ENCODE measurements around the gene S100A1.

S100A1 gene

DNA sequence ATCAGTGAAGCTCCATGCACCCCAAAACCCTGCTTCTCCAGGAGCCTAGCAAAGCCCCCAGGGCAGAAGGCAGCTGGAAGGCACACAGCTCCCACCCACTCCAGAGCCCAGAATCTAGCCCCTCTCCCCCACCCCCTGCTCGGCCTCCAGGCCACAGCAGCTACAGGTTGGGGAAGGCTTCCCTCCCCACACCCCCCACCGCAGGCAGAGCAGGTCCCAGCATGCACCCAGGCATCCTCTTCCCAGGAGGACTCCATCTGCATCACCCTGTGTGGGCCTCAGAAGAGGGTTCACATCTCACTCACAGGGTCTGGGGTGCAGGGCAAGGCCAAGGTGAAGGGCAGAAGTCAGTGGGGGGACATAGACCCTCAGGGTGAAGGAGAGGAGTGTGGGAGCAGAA is 12.8 kb upstream of the S100A1 start:
- Mint-ChIP-seq H3K4me1 (ENCODE audit: low read depth) (peaks cover 5% of the 10 kb centered on the region), H3K36me3 (ENCODE audit: low read depth) (no peaks in the 10 kb centered on the region), H3K9me3 (no peaks in the 10 kb centered on the region), H3K27ac (no peak overlapping the region), H3K27me3 (ENCODE audit: low read depth) (no peaks in the 10 kb centered on the region), H3K4me3 (no peak overlapping the region)

DNA sequence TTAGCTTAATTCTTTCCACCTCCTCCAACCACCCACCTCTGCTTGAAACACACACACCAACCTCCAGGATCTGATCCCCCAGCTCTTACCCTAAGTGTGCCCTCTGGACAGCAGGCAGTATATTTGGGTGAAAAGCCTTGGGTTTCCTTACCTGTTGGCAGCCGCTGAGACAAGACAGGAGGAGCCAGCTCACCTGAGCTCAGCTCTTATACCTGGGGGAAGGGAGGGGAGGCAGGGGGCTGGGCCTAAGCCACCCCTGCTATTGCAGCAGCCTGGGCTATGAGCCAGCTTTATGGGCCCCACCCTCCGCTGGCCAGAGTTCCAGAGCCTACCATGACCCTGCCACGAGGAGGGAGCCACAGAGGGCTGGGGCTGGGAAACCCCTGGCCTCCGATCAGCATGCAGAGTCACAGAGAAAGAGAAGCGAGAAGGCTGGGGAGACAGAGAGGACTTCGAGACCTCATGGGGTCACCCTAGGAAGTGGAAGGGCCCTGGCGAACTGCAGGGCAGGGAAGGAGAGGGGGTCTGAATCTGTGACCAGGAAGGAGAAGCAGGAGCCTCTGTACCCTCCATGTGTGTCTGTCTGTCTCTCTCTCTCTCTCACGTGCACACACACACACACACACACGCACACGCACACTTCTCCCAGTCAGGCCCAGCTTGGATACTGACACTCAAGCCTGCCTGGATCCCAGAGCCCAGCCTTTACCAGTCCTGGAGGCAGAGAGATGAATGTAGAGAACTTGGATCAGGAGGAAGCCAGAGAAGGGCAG is 11.9 kb upstream of the S100A1 start, which contains the start of gene S100A14:
Gene S100A14 (minus strand): TSS at position 182 of the 773 bp plus-strand sequence. CDS start 467 bp downstream, outside the sequence.
- Mint-ChIP-seq H3K9me3 (no peaks in the 10 kb centered on the region), H3K4me1 (ENCODE audit: low read depth) (peaks cover 5% of the 10 kb centered on the region), H3K4me3 (no peak within 1 kb of the TSS), H3K27me3 (ENCODE audit: low read depth) (no peaks in the 10 kb centered on the region), H3K36me3 (ENCODE audit: low read depth) (no peaks in the 10 kb centered on the region), H3K27ac (no peak within 1 kb of the TSS)

DNA sequence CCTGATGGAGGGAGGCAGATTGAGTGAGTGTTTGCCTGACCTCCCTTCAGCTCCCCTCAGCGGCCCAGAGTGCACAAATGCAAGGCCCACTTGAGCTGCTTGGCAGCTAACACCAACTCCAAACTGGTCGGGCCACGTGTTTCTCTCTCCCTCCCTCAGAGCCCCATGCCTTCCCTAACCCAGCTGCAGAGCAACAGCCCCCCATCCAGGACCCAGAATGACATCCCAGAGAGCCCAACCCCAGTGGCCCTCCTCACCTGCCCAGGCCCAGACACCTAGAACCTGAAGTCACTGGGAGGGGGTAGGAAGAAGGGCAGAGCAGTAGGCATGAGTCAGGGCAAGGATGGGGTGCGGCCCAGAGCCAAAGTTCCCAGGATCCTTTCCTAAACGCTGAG is 11.3 kb upstream of the S100A1 start:
- H3K27me3 Mint-ChIP-seq (ENCODE audit: low read depth), result no peaks in the 10 kb centered on the region
- no peak overlapping the region for H3K4me3 Mint-ChIP-seq
- H3K9me3 Mint-ChIP-seq, result no peaks in the 10 kb centered on the region
- no peaks in the 10 kb centered on the region for H3K36me3 Mint-ChIP-seq (ENCODE audit: low read depth)
- peaks cover 5% of the 10 kb centered on the region for H3K4me1 Mint-ChIP-seq (ENCODE audit: low read depth)
- H3K27ac Mint-ChIP-seq, result no peak overlapping the region

DNA sequence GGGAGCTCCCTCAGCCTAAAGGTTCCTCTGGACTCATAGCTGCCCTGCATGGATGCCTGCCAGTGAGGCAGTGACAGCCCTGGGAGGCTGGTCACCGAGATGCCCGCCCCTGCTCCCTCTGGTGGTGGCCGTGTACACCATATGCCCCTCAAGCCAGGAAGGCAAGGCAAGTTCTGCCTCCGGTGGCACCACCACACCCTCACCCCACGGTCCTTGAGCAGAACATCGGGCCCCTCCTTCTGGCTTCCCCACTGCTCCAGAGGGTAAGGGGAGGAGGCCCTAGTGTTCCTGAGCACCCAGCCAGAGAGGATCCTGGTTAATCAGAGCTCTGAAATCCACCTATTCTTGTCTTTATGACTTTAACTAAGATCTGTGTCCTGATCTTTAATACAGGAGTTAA is 10.6 kb upstream of the S100A1 start:
- Mint-ChIP-seq H3K9me3 (no peaks in the 10 kb centered on the region), H3K27ac (no peak overlapping the region), H3K36me3 (ENCODE audit: low read depth) (no peaks in the 10 kb centered on the region), H3K27me3 (ENCODE audit: low read depth) (no peaks in the 10 kb centered on the region), H3K4me1 (ENCODE audit: low read depth) (peaks cover 5% of the 10 kb centered on the region), H3K4me3 (no peak overlapping the region)

DNA sequence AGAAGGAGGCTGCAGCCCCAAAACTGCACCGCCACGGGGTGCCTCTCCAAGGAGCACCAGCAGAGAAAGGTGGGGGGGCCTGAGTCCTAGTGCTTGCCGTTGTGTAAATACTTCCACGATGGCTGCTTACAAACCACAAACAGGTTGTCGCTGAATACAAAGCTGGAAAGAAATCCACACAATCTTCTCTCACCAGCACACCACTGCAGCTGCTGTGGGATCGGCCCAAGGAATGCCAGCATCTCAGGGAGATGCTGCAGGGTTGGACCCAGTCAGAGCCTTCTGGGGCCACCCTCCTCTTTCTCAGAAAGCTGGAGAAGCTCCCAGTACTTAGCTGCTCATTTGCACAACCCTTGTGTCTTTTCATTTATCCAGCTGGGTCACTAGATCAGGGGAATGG is 9.1 kb upstream of the S100A1 start:
- H3K36me3 Mint-ChIP-seq (ENCODE audit: low read depth), result no peaks in the 10 kb centered on the region
- H3K27ac Mint-ChIP-seq, result no peak overlapping the region
- peaks cover 5% of the 10 kb centered on the region for H3K4me1 Mint-ChIP-seq (ENCODE audit: low read depth)
- H3K9me3 Mint-ChIP-seq, result no peaks in the 10 kb centered on the region
- H3K27me3 Mint-ChIP-seq (ENCODE audit: low read depth), result no peaks in the 10 kb centered on the region
- no peak overlapping the region for H3K4me3 Mint-ChIP-seq

DNA sequence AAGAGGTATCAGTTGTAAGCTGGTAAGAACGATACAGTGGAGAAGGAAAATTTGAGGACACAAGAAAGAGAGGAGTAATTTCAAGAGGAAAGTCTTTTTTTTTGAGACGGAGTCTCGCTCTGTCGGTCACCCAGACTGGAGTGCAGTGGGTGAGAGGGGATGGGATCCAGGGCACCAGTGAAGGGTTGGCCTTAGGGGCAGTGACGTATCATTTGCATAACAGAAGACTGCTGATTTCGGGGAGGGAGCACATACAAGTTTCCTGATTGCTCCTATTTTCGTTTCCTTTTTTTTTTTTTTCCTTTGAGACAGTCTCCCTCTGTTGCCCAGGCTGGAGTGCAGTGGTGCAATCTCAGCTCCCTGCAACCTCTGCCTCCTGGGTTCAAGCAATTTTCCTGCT is 5.1 kb upstream of the S100A1 start:
- Mint-ChIP-seq H3K4me1 (ENCODE audit: low read depth) (no peaks in the 10 kb centered on the region), H3K27me3 (ENCODE audit: low read depth) (no peaks in the 10 kb centered on the region), H3K36me3 (ENCODE audit: low read depth) (no peaks in the 10 kb centered on the region), H3K27ac (no peak overlapping the region), H3K9me3 (no peaks in the 10 kb centered on the region), H3K4me3 (no peak overlapping the region)

DNA sequence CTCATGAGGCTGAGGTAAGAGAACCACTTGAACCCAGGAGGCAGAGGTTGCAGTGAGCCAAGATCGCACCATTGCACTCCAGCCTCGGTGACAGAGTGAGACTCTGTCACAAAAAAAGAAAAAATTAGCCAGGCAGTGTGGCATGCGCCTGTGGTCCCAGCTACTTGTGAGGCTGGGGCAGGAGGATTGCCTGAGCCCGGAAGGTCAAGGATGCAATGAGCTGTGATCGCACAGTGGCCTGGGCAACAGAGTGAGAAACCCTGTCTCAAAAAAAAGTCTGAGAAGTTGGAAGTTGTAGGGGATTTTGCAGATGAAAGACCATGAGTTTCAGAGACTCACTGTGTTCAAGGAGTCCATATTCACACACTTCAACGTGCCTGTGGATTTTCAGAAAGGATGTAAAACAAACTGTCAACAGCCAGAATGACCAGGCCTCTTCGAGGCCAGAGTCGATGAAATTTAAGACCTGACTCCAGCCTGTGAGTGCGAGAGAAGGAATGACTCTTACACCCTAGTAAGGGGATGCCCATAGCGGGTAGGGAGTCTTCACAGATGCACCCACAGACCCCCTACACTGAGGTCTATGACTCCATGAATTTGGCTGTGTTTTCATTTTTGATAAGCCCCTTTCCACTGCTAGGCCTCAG is 3.1 kb upstream of the S100A1 start:
- Mint-ChIP-seq H3K4me3 (no peak overlapping the region), H3K27ac (no peak overlapping the region), H3K27me3 (ENCODE audit: low read depth) (no peaks in the 10 kb centered on the region), H3K9me3 (no peaks in the 10 kb centered on the region), H3K36me3 (ENCODE audit: low read depth) (no peaks in the 10 kb centered on the region), H3K4me1 (ENCODE audit: low read depth) (no peaks in the 10 kb centered on the region)

DNA sequence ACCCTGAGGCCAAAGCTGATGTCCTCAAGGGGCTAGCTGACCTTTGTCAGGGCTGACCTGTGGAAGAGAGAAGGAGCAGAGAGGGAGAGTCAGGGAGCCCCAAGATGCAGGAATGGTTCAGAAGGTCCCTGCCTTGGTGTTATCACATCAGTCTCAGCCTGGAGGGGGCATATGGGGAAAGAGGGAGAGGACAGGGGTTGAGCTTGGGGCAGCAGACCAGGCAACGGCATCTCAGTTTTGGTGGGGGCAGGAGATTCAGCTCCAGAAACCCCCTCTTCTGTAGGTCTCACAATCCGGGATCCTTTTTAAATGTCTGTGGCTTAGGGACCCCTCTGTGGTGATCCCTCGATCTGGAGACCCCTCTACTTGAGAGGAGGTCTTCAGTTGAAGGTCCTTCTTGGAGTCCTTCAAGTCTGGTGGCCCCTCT is 1.7 kb upstream of the S100A1 start:
- H3K4me1 Mint-ChIP-seq (ENCODE audit: low read depth), result peaks cover 2% of the 10 kb centered on the region
- no peak overlapping the region for H3K4me3 Mint-ChIP-seq
- H3K27me3 Mint-ChIP-seq (ENCODE audit: low read depth), result no peaks in the 10 kb centered on the region
- H3K36me3 Mint-ChIP-seq (ENCODE audit: low read depth), result no peaks in the 10 kb centered on the region
- no peaks in the 10 kb centered on the region for H3K9me3 Mint-ChIP-seq
- no peak overlapping the region for H3K27ac Mint-ChIP-seq

DNA sequence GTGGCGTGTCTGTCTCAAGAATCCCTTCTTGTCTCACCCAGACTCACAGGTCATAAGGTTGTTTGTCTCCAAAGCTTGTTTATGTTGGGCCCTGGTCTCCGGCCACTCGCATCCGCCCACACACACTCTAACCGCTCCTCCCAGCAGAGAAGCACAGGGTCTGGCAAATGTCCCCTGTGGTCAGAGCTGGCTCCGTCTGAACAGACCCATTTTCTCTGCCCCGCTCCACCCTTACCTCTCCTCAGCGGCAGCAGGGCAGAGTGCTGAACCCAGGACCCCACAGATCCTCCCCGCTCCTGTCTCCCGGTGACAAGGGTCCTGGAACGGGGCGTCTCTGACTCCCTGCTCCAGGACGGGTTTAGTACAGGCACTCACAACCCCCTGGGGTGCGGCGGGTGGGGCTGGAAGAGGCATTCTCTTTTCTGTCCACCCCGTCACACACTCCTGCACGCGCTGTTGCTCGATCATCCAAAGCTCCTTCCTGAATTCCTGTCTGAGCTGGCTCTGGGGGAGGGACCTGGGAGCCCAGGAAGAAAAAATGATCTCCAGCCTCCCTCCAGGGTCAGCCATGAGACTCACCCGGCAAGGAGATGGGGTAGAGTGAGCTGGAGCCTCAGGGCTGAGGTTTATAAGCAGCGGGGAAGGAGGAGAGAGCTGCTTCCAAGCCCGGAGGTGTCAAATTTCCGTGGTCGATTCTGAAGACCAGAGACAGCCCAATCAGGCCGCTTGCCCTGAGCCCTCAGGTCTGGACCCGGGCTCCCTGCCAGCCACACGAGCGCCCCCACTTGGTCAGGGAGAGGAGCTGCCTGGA is 1.1 kb upstream of the S100A1 start, which contains the start of gene S100A13:
Gene S100A13 (minus strand): TSS at position 602 of the 811 bp plus-strand sequence. CDS start 1,033 bp downstream, outside the sequence.
- Mint-ChIP-seq H3K4me3 (no peak within 1 kb of the TSS), H3K36me3 (ENCODE audit: low read depth) (no peaks in the 10 kb centered on the region), H3K4me1 (ENCODE audit: low read depth) (peaks cover 4% of the 10 kb centered on the region), H3K27me3 (ENCODE audit: low read depth) (no peaks in the 10 kb centered on the region), H3K9me3 (no peaks in the 10 kb centered on the region), H3K27ac (no peak within 1 kb of the TSS)

DNA sequence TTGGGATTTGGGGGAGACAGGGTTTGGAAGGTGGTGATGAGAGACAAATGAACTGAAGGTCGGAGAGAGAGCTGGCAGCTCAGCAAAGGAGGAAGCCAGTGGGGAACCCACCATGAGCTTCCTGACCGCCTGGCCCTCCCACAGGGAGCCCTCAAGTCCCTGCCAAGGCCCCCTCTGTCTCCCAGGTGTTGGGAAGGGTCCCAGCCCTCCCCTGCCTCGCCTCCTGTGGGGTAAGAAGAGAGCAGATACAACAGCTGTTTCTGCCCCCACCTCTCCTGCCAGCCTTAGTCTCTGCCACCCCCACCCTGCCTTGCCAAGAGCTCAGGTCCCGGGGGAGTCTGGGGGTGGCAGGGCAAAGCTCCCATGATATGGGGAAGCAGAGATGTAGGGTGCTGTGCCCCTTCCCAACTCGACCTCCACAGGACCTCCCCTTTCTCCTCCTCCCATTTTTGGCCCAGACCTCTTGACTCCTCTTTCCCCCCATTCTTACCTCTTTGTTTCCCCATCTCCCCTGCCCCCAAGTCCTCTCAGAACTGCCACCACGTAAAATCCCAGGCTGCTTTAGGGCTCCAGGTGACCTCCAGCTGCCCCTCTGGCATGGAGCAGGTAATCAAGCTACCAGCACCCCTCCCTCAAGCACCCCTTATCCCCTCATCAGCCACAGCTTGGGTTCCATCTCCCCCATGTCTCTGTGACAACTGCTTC is 556 bp downstream of the S100A1 start:
- no peaks in the 10 kb centered on the region for H3K27me3 Mint-ChIP-seq (ENCODE audit: low read depth)
- peaks cover 12% of the 10 kb centered on the region for H3K4me1 Mint-ChIP-seq (ENCODE audit: low read depth)
- H3K27ac Mint-ChIP-seq, result no peak overlapping the region

DNA sequence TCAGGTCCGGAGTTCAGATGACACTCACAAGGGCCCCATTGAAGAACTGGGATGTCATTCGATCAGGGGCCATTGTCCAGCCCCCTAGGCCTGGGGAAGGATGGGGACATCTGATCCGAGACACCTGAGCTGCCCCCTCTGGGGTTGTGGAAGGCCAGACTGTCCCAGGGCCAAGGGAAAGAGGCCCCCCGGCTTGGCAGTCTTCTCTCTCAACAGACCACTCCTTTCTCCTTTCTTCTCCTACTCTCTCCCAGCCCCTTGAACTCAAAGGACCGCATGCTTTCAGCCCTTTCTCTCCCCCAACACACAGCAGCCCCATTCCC is 1.1 kb downstream of the S100A1 start:
- Mint-ChIP-seq H3K4me1 (ENCODE audit: low read depth) (peaks cover 12% of the 10 kb centered on the region), H3K4me3 (no peak overlapping the region), H3K27ac (no peak overlapping the region), H3K27me3 (ENCODE audit: low read depth) (no peaks in the 10 kb centered on the region), H3K9me3 (no peaks in the 10 kb centered on the region), H3K36me3 (ENCODE audit: low read depth) (peaks cover 2% of the 10 kb centered on the region)

More for the DNA sequence above, 556 bp downstream of the S100A1 start:
- Mint-ChIP-seq H3K9me3 (no peaks in the 10 kb centered on the region), H3K36me3 (ENCODE audit: low read depth) (no peaks in the 10 kb centered on the region), H3K4me3 (no peak overlapping the region)

DNA sequence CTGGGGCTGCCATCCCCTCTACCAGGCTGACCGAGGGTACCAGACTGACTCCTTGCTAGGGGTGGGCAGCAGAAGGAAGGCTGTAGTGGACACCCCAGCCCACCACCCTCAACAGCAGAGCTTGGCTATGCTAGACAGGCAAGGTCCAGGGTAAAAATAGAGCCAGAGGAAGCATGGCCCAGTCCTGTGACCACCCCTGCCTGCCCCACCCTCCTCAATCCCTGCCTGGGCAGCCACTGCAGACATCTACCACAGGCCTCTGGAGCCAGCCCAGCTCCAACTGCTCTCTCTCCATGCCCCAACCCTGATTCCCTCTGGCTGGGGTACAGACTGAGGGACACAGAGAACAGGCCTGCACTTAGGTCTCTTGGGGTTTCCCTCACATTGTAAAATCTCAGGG is 1.7 kb downstream of the S100A1 start:
- H3K36me3 Mint-ChIP-seq (ENCODE audit: low read depth), result peaks cover 6% of the 10 kb centered on the region
- no peaks in the 10 kb centered on the region for H3K9me3 Mint-ChIP-seq
- H3K4me3 Mint-ChIP-seq, result no peak overlapping the region
- no peak overlapping the region for H3K27ac Mint-ChIP-seq
- H3K4me1 Mint-ChIP-seq (ENCODE audit: low read depth), result peaks cover 12% of the 10 kb centered on the region
- no peaks in the 10 kb centered on the region for H3K27me3 Mint-ChIP-seq (ENCODE audit: low read depth)

DNA sequence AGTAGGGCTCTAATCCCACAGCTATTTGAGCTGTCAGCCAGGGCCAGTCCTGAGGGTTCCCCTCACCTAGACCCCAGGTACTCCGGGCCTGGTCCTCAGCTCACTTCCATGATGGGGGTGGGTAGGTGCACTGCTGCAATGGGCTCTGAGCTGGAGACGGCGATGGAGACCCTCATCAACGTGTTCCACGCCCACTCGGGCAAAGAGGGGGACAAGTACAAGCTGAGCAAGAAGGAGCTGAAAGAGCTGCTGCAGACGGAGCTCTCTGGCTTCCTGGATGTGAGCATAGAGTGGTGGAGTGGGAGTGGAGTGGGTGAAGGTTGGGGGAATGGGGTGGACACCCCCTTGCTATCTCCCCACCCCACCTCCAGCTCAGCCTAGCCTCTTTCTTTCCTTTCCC is 2.1 kb downstream of the S100A1 start:
- H3K4me3 Mint-ChIP-seq, result no peak overlapping the region
- H3K27me3 Mint-ChIP-seq (ENCODE audit: low read depth), result no peaks in the 10 kb centered on the region
- H3K9me3 Mint-ChIP-seq, result no peaks in the 10 kb centered on the region
- peaks cover 6% of the 10 kb centered on the region for H3K36me3 Mint-ChIP-seq (ENCODE audit: low read depth)
- no peak overlapping the region for H3K27ac Mint-ChIP-seq
- peaks cover 12% of the 10 kb centered on the region for H3K4me1 Mint-ChIP-seq (ENCODE audit: low read depth)
